Measurements from ENCODE around the gene TMA7.
A peak's percentile ranks its signal among the peaks of the same experiment; 100 is the strongest.

Gene TMA7

GRCh38 chr3:48397767-48398681, 42.0 kb upstream of the TMA7 start:
- Histone ChIP-seq H3K27me3 (ENCODE audit: insufficient read depth, low read length, poor library complexity, severe bottlenecking) (no peaks in the 10 kb centered on the region), H3K9me3 (ENCODE audit: insufficient read depth, low read depth, low read length) (no peaks in the 10 kb centered on the region), H3K4me2 (ENCODE audit: low read depth, low read length, poor library complexity, severe bottlenecking) (peak overlapping the region; percentile 18), H4K20me1 (ENCODE audit: insufficient read depth, low read length, poor library complexity, severe bottlenecking) (no peaks in the 10 kb centered on the region), H3K9ac (ENCODE audit: low read depth, low read length, poor library complexity, severe bottlenecking) (peak overlapping the region; percentile 14), H3F3A (ENCODE audit: low read depth) (no peaks in the 10 kb centered on the region), H3K79me2 (ENCODE audit: insufficient read depth, low read length) (no peaks in the 10 kb centered on the region), H3K9me2 (replicated peaks; ENCODE audit: low read depth, low read length) (no peaks in the 10 kb centered on the region), H3K36me3 (ENCODE audit: insufficient read depth, low read length) (no peaks in the 10 kb centered on the region), H2AFZ (ENCODE audit: low read length) (no peak overlapping the region), H3K4me3 (ENCODE audit: low read length, poor library complexity, severe bottlenecking) (no peak overlapping the region), H3K4me1 (ENCODE audit: insufficient read depth, low read length, poor library complexity, severe bottlenecking) (peaks cover 12% of the 10 kb centered on the region)
- TF ChIP-seq CTCF (conservative IDR thresholded peaks at IDR 0.05; ENCODE audit: low read length), result no peak
- no peak for TF ChIP-seq EZH2phosphoT487 (IDR thresholded peaks at IDR 0.05; ENCODE audit: borderline replicate concordance)

DNA sequence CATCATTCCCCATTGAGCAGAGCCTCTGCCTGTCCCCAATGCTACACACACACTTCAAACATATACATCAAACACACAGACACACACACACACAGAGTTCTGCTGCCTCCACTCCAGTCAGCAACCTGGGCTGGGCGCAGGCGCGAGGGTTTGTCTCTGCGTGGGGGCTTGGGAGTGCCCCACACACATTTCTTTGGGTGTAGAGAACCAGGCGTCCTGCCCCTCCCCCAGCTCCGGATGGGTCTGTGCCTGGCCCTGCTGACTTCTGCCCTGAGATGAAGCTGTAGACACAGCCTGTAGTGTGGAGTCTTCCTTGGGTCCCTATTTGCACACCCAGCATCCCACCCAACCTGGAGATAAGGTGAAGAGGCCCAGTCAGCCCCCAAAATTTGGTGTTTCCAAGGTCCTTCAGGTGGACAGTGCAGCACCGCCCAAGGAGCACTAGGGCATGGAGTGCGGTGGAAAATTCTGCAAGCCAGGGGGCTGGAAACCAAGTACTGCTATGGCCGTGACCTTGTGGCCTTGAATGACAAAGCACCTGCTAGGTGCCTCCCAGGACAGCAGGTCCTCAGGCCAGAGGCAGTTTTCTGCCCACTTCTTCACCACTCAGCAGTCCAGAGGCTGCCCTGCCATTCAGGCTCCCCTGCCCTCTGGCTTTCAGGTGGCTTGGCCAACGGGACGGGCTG, 41.2 kb upstream of the TMA7 start:
- no peaks in the 10 kb centered on the region for H3K9me3 ChIP-seq (ENCODE audit: insufficient read depth, low read depth, low read length)
- H2AFZ ChIP-seq (ENCODE audit: low read length), result no peak overlapping the region
- no peaks in the 10 kb centered on the region for H3K27me3 ChIP-seq (ENCODE audit: insufficient read depth, low read length, poor library complexity, severe bottlenecking)
- no peaks in the 10 kb centered on the region for H3K9me2 ChIP-seq (replicated peaks; ENCODE audit: low read depth, low read length)
- H3K4me1 ChIP-seq (ENCODE audit: insufficient read depth, low read length, poor library complexity, severe bottlenecking), result peaks cover 12% of the 10 kb centered on the region
- no peaks in the 10 kb centered on the region for H3K79me2 ChIP-seq (ENCODE audit: insufficient read depth, low read length)
- no peak overlapping the region for H3K4me3 ChIP-seq (ENCODE audit: low read length, poor library complexity, severe bottlenecking)
- TF ChIP-seq EZH2phosphoT487 (IDR thresholded peaks at IDR 0.05; ENCODE audit: borderline replicate concordance), result no peak
- TF ChIP-seq CTCF (conservative IDR thresholded peaks at IDR 0.05; ENCODE audit: low read length), result no peak
- H3K36me3 ChIP-seq (ENCODE audit: insufficient read depth, low read length), result peaks cover 5% of the 10 kb centered on the region; the same call in 1 of the 2 replicates
- no peak overlapping the region for H3K9ac ChIP-seq (ENCODE audit: low read depth, low read length, poor library complexity, severe bottlenecking)
- no peak overlapping the region for H3K4me2 ChIP-seq (ENCODE audit: low read depth, low read length, poor library complexity, severe bottlenecking)
- no peaks in the 10 kb centered on the region for H3F3A ChIP-seq (ENCODE audit: low read depth)
- no peaks in the 10 kb centered on the region for H4K20me1 ChIP-seq (ENCODE audit: insufficient read depth, low read length, poor library complexity, severe bottlenecking)

DNA sequence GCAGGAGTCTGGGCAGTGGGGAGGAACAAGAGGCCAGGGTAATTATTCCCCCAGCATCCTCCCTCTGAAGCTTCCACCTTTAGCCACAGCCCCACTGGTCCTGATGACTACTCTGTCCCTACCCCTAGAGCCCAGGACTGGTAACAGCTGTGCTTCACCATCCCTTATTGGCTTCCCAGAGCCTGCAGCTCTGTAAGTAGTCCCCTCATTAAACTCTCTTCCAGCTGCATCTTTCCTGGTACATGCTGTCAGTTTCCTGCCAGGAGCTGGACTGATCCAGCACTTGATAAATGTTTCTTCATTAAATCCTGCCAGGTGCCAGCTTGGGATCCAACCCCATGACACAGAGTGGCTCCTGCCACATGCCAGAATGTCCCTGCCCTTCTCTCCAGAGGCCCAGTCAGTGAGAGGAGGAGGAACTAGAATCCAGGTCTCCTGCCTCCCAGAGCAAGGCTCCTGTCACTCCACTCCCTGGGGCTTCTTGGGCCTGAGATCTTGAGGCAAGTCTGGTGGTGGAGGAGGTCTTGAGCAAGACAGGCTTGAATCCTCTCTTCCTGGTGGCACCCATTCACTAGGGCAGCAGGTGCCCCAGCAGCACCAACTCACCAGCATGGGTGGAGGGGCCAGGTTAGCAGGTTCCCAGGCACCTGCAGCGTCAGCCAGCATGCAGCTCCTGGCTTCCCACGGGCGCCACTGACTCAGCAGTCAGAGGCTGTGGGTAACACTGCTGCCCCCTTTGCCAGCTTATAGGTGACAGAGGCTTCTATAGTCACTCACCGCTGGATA, 40.5 kb upstream of the TMA7 start:
- no peak overlapping the region for H2AFZ ChIP-seq (ENCODE audit: low read length)
- peaks cover 12% of the 10 kb centered on the region for H3K4me1 ChIP-seq (ENCODE audit: insufficient read depth, low read length, poor library complexity, severe bottlenecking)
- H3K9me3 ChIP-seq (ENCODE audit: insufficient read depth, low read depth, low read length), result no peaks in the 10 kb centered on the region
- H3K9me2 ChIP-seq (replicated peaks; ENCODE audit: low read depth, low read length), result no peaks in the 10 kb centered on the region
- no peaks in the 10 kb centered on the region for H3K79me2 ChIP-seq (ENCODE audit: insufficient read depth, low read length)
- TF ChIP-seq EZH2phosphoT487 (IDR thresholded peaks at IDR 0.05; ENCODE audit: borderline replicate concordance) (no peak), CTCF (conservative IDR thresholded peaks at IDR 0.05; ENCODE audit: low read length) (no peak)
- H3K27me3 ChIP-seq (ENCODE audit: insufficient read depth, low read length, poor library complexity, severe bottlenecking), result no peaks in the 10 kb centered on the region
- H3K4me3 ChIP-seq (ENCODE audit: low read length, poor library complexity, severe bottlenecking), result no peak overlapping the region
- H3K36me3 ChIP-seq (ENCODE audit: insufficient read depth, low read length), result peaks cover 12% of the 10 kb centered on the region; the same call in 1 of the 2 replicates
- H3K9ac ChIP-seq (ENCODE audit: low read depth, low read length, poor library complexity, severe bottlenecking), result no peak overlapping the region
- no peaks in the 10 kb centered on the region for H3F3A ChIP-seq (ENCODE audit: low read depth)
- H3K4me2 ChIP-seq (ENCODE audit: low read depth, low read length, poor library complexity, severe bottlenecking), result no peak overlapping the region
- no peaks in the 10 kb centered on the region for H4K20me1 ChIP-seq (ENCODE audit: insufficient read depth, low read length, poor library complexity, severe bottlenecking)
